Measurements from ENCODE around the gene AVEN. TPM values are rescaled to one million over a fixed set of nuclear protein-coding genes. Genes with fewer than 3 reads are reported as not detected.

Gene AVEN
- 10 to 100 TPM in 1 of 2 donors, 1 to 10 TPM in 1; 7.2 to 13.0 TPM for total RNA-seq

GRCh38 chr15:34038871-34039789 lies at the start of gene AVEN:
AVEN (minus strand) TSS chr15:34039204; CDS start chr15:34039046, 158 bp downstream.

GRCh38 chr15:33968224-33968623 lies 70.8 kb downstream of the AVEN start, which contains the start of gene CHRM5:
CHRM5 (plus strand) TSS chr15:33968497; CDS start chr15:34062718, 94,221 bp downstream.

Other genes with a start within 250 kb of the AVEN start
- gene CHRM5, start 70.7 kb downstream of the AVEN start, total RNA-seq: not detected
- 10 to 100 TPM; 50.6 to 67.3 TPM for gene EMC7, start 62.7 kb upstream of the AVEN start, total RNA-seq
- 1 to 10 TPM; 1.7 TPM for gene PGBD4, start 62.9 kb upstream of the AVEN start, total RNA-seq
- 10 to 100 TPM; 28.6 to 45.3 TPM for gene KATNBL1, start 170.9 kb upstream of the AVEN start, total RNA-seq
- gene EMC4, start 185.8 kb upstream of the AVEN start, total RNA-seq: 100 to 1,000 TPM in 1 of 2 donors, 10 to 100 TPM in 1; 99.8 to 142 TPM